ENCODE measurements around the gene SLC5A9.

- TF ChIP-seq LCOR (CRISPR knock-in tag; IDR thresholded peaks at IDR 0.05) (no peak), ZNF143 (CRISPR knock-in tag; IDR thresholded peaks at IDR 0.05) (no peak), PREB (CRISPR knock-in tag; IDR thresholded peaks at IDR 0.05) (no peak), ARID3A (IDR thresholded peaks at IDR 0.05; ENCODE audit: borderline replicate concordance, low read depth, low read length) (no peak), TCF7L2 (IDR thresholded peaks at IDR 0.05; ENCODE audit: low read depth, low read length) (no peak), CUX1 (CRISPR knock-in tag; IDR thresholded peaks at IDR 0.05) (no peak), CEBPB (tag; IDR thresholded peaks at IDR 0.05) (no peak), JUND (IDR thresholded peaks at IDR 0.05; ENCODE audit: borderline replicate concordance, low read depth, low read length) (no peak), JUND (tag; IDR thresholded peaks at IDR 0.05; ENCODE audit: borderline replicate concordance, low read depth, low read length) (no peak), SMARCA5 (IDR thresholded peaks at IDR 0.05) (no peak), POLR2A (conservative IDR thresholded peaks at IDR 0.05) (no peak), POLR2AphosphoS5 (IDR thresholded peaks at IDR 0.05; ENCODE audit: control insufficient read depth, insufficient read depth, low read depth, low read length) (no peak), IRF2 (CRISPR knock-in tag; IDR thresholded peaks at IDR 0.05) (no peak), SMARCA4 (IDR thresholded peaks at IDR 0.05) (no peak), EZH2 (IDR thresholded peaks at IDR 0.05; ENCODE audit: borderline replicate concordance, low read depth, low read length) (no peak)
These were observed 859 bp upstream of the SLC5A9 start for GRCh38 chr1:48221657-48222056.
